Immature natural killer cell (primary cell): ENCODE results near the gene ARHGEF2. TPM values are rescaled to one million over a fixed set of nuclear protein-coding genes. Genes with fewer than 3 reads are reported as not detected.
"Not testable (repeated sequence)": the region's sequence is repeated elsewhere in the genome, so short reads cannot be mapped to it uniquely, and the experiment has no call there.

Experiments used
- DNase-seq, 3 donors: peaks; one replicate each; pipeline ENCODE4 v3.0.0; 2022; ENCODE audit warnings: mixed read lengths in 1 of 3
- H3K27ac Mint-ChIP-seq, 6 donors: one replicate each; pipeline ENCODE4 v1.8.0; 2020; ENCODE audit warnings: mixed read lengths in 6 of 6, mild to moderate bottlenecking in 5 of 6, inconsistent platforms in 4 of 6, moderate library complexity in 3 of 6
- H3K27me3 Mint-ChIP-seq, 3 donors: one replicate each; pipeline ENCODE4 v1.8.0; 2020 to 2021; ENCODE audit warnings: low read depth in 3 of 3, mild to moderate bottlenecking in 3 of 3, mixed read lengths in 3 of 3, moderate library complexity in 3 of 3, inconsistent platforms in 1 of 3
- H3K36me3 Mint-ChIP-seq, 3 donors: one replicate each; pipeline ENCODE4 v1.8.0; 2020; ENCODE audit warnings: mixed read lengths in 3 of 3, inconsistent platforms in 2 of 3, mild to moderate bottlenecking in 2 of 3
- H3K4me1 Mint-ChIP-seq, 2 donors: one replicate each; pipeline ENCODE4 v1.8.0; 2020; ENCODE audit warnings: inconsistent platforms in 2 of 2, mild to moderate bottlenecking in 2 of 2, mixed read lengths in 2 of 2, moderate library complexity in 1 of 2
- H3K4me3 Mint-ChIP-seq, 5 donors: one replicate each; pipeline ENCODE4 v1.8.0; 2020; ENCODE audit warnings: mild to moderate bottlenecking in 5 of 5, mixed read lengths in 5 of 5, inconsistent platforms in 3 of 5, moderate library complexity in 3 of 5
- H3K9me3 Mint-ChIP-seq, 6 donors: one replicate each; pipeline ENCODE4 v1.8.0; 2020; ENCODE audit warnings: mild to moderate bottlenecking in 6 of 6, mixed read lengths in 6 of 6, inconsistent platforms in 4 of 6, moderate library complexity in 3 of 6
- polyA plus RNA-seq, 3 donors: library from polyadenylated mRNA; unstranded; fragments of 300-500 nt; fragmentation: Illumina TruSeq; gene quantifications; one replicate each; pipeline ENCODE4 v1.2.3, GENCODE V29; 2021

ARHGEF2 gene
- polyA plus RNA-seq, 3 donors from 2014 or later, result 7.2 to 33.5 (median 11.7) TPM

DNA sequence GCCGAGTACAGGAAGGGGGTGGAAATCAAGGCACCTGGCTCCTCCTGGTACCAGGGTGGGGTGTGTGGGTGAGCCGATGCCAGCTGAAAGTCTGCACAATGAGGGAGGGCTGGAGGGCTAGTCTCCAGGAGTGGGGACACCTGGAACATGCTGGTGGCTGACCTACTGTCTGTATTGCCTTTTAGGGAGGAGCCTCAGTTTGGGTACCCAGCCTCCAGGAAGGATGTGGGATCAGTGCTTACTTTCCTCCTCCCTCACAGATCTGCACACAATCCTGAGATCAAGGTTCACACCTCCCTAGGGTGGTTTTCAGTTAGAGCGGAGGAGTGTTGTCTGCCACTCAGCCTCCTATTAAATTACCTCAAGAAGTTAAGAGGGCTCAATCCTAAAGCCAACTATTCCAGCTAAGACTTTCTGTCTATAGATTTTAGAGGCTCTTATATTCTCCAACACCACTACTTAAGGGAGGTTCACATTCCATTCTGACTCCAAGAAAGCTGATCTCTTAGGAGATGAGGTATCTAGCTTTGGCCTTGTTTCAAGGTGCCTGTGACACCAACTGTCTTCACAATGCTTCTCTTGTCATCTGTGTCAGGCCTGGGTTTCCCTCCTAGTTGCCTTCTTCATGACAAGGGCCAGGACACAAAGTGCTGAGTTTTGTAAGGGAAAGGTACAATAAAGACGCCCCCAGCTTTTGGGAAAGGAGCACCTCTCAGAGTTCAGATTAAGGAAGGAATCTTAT lies 26.7 kb upstream of the ARHGEF2 start:
- H3K36me3 Mint-ChIP-seq, result peaks cover 0 to 12% (median 6%) of the 10 kb centered on the region in 3 donors
- H3K27me3 Mint-ChIP-seq, result no peaks in the 10 kb centered on the region
- H3K27ac Mint-ChIP-seq, result peak overlapping the region; percentile 64 to 94 (median 90)
- H3K4me3 Mint-ChIP-seq, result peak overlapping the region; percentile 66 to 82 (median 76)
- H3K9me3 Mint-ChIP-seq, result no peaks in the 10 kb centered on the region
- peaks cover 27 to 30% of the 10 kb centered on the region in 2 donors for H3K4me1 Mint-ChIP-seq
- peak; percentile 47 to 52 (median 49) for DNase-seq

- Mint-ChIP-seq H3K27ac (peak overlapping the region in 3 of 6 donors; percentile 20 to 68 (median 53)), H3K27me3 (no peaks in the 10 kb centered on the region), H3K4me3 (peak overlapping the region in 2 of 5 donors; percentile 21 to 60), H3K4me1 (peaks cover 27 to 30% of the 10 kb centered on the region in 2 donors), H3K9me3 (no peaks in the 10 kb centered on the region), H3K36me3 (peaks cover 0 to 6% (median 6%) of the 10 kb centered on the region in 3 donors)
- DNase-seq, result no peak
Measured at GRCh38 chr1:156003923-156004188, 25.5 kb upstream of the ARHGEF2 start.

DNA sequence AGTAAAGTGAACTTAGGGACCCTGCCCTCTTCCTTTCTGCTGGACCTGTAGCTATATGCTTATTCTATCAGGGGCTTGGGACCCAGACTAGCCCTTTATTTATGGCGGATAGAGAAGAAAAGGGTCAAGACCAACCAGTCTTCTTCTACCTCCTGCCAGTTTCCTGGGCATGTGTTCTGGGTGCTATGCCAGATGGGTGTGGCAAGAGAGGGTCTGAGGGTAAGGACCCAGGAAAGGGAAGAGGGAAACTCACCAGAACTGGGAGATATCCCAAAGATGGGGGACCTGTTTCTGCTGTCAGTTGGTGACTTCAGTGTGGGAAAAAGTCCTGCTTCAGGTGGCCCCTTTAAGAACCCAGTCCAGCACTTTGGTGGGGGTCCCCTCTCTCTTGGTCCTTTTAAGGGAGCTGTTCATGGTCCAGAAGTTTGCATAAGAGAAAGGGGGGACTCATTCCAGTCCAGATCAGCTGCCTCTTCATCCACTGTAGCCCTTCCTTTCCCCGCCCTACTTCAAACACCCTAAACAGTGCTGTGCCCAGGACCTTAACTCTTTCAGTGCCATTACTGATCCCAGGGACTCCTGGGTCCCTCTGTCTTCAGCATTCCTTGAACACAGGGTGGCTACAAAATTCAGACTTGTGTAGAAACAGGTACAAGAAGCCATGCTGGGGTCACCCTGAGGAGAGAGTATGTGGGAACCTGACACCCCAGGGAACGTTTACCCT lies 24.0 kb upstream of the ARHGEF2 start:
- peaks cover 27 to 30% of the 10 kb centered on the region in 2 donors for H3K4me1 Mint-ChIP-seq
- no peaks in the 10 kb centered on the region for H3K27me3 Mint-ChIP-seq
- peak overlapping the region in 3 of 6 donors; percentile 14 to 55 (median 50) for H3K27ac Mint-ChIP-seq
- DNase-seq, result no peak
- no peaks in the 10 kb centered on the region for H3K9me3 Mint-ChIP-seq
- no peaks in the 10 kb centered on the region for H3K36me3 Mint-ChIP-seq
- H3K4me3 Mint-ChIP-seq, result no peak overlapping the region

- no peaks in the 10 kb centered on the region for H3K36me3 Mint-ChIP-seq
- H3K4me3 Mint-ChIP-seq, result no peak overlapping the region
- H3K9me3 Mint-ChIP-seq, result no peaks in the 10 kb centered on the region
- DNase-seq, result no peak
- no peaks in the 10 kb centered on the region for H3K27me3 Mint-ChIP-seq
- H3K27ac Mint-ChIP-seq, result peak overlapping the region in 3 of 6 donors; percentile 14 to 67 (median 18)
- peaks cover 22 to 27% of the 10 kb centered on the region in 2 donors for H3K4me1 Mint-ChIP-seq
Measured at GRCh38 chr1:156001662-156002171, 23.4 kb upstream of the ARHGEF2 start.

- Mint-ChIP-seq H3K36me3 (peaks cover 0 to under 1% (median 0%) of the 10 kb centered on the region in 3 donors), H3K27me3 (peaks cover 0 to under 1% (median 0%) of the 10 kb centered on the region in 3 donors), H3K27ac (peak overlapping the region in 2 of 6 donors; percentile 59 to 67), H3K9me3 (no peaks in the 10 kb centered on the region), H3K4me1 (peaks cover 20 to 22% of the 10 kb centered on the region in 2 donors), H3K4me3 (no peak overlapping the region)
- DNase-seq, result no peak
Measured at GRCh38 chr1:156001021-156001661, 22.8 kb upstream of the ARHGEF2 start.

DNA sequence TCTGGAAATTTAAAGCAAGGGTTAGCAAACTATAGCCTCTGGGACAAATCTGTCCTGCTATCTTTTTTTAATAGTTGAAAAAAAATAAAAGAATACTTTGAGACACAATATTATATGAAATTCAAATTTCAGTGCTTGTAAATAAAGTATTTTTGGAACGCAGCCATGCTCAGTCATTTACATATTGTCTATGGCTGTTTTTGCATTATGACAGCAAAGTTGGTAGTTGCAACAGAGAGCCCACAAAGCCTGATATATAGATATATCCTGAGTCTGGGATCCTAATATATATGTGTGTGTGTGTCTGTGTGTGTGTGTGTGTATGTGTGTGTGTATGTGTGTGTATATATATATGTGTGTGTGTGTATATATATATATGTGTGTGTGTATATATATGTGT lies 21.6 kb upstream of the ARHGEF2 start:
- no peak overlapping the region for H3K27ac Mint-ChIP-seq
- no peak overlapping the region for H3K4me3 Mint-ChIP-seq
- peaks cover 0 to 2% (median 0%) of the 10 kb centered on the region in 3 donors for H3K27me3 Mint-ChIP-seq
- DNase-seq, result no peak
- no peaks in the 10 kb centered on the region for H3K9me3 Mint-ChIP-seq
- peaks cover 12 to 14% of the 10 kb centered on the region in 2 donors for H3K4me1 Mint-ChIP-seq
- peaks cover 0 to 5% (median 0%) of the 10 kb centered on the region in 3 donors for H3K36me3 Mint-ChIP-seq

DNA sequence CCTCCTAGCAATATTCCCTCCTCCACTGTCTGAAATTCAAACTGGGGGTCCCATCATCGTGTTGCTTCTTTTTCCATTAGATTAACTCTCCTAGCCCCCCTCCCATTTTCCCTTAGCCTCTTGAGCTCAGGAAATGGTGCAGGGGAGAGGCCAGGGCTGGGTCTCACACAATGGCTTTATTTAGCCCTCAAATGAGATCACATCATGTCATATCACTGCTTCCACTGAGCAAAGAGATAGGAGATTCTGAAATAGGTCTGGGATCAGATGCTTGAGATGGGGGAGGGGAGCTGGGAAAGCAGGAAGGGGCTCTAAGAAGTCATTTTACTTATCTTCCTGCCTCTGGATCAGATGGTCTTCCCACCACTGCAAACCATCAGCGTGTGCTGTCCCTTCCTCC lies 17.8 kb upstream of the ARHGEF2 start:
- no peak for DNase-seq
- Mint-ChIP-seq H3K4me3 (no peak overlapping the region), H3K9me3 (no peaks in the 10 kb centered on the region), H3K27me3 (peaks cover 0 to 3% (median 0%) of the 10 kb centered on the region in 3 donors), H3K27ac (no peak overlapping the region), H3K4me1 (no peaks in the 10 kb centered on the region), H3K36me3 (peaks cover 0 to 5% (median 0%) of the 10 kb centered on the region in 3 donors)

GRCh38 chr1:155993595-155993994 lies 15.2 kb upstream of the ARHGEF2 start:
- Mint-ChIP-seq H3K4me3 (no peak overlapping the region), H3K27me3 (peaks cover 0 to 3% (median 0%) of the 10 kb centered on the region in 3 donors), H3K36me3 (peaks cover 0 to 5% (median 0%) of the 10 kb centered on the region in 3 donors), H3K9me3 (no peaks in the 10 kb centered on the region), H3K27ac (peak overlapping the region in 1 of 6 donors; percentile 81), H3K4me1 (peaks cover 8 to 15% of the 10 kb centered on the region in 2 donors)
- DNase-seq, result no peak

DNA sequence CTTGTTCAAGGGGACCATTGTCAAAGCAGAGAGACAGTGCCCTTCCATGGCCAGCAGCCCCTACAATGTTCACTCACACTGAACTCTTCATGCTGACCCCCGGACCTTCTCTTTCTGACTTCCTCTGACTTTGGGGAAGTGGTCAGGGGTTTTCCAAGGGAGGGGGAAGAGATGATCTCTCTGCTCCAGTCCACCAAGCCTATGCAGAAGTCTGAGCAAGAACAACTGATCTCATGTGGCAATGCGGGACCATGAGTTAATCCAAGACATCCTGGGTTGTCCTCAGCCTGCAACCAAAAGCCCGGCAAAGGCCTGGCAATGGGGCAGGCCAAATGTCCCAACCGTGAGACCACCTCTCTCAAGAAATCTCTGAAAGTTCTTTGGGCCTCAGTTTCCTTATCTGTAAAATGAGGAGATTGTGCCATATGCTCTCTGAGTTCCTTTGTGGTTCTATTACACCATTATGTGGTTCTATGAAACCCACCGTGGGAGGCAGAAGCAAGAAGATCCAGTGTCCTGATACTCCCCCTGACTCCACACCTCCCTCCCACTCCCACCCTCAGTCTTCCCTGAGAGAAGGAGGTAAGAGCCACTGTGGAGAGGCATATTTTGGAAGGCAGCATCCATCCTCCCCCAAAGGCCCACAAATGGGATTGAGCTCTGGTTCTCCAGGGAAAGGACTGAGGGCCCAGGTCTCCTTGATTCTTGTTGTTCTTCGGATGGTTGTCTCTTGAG lies 11.8 kb upstream of the ARHGEF2 start:
- no peaks in the 10 kb centered on the region for H3K36me3 Mint-ChIP-seq
- H3K4me1 Mint-ChIP-seq, result peaks cover 8 to 16% of the 10 kb centered on the region in 2 donors
- H3K4me3 Mint-ChIP-seq, result no peak overlapping the region
- no peak overlapping the region for H3K27ac Mint-ChIP-seq
- DNase-seq, result no peak
- H3K9me3 Mint-ChIP-seq, result no peaks in the 10 kb centered on the region
- H3K27me3 Mint-ChIP-seq, result peaks cover 0 to 2% (median 0%) of the 10 kb centered on the region in 3 donors

GRCh38 chr1:155989242-155990004 lies 11.1 kb upstream of the ARHGEF2 start:
- peak overlapping the region in 4 of 6 donors; percentile 40 to 75 (median 74) for H3K27ac Mint-ChIP-seq
- H3K27me3 Mint-ChIP-seq, result peaks cover 0 to 2% (median 0%) of the 10 kb centered on the region in 3 donors

DNA sequence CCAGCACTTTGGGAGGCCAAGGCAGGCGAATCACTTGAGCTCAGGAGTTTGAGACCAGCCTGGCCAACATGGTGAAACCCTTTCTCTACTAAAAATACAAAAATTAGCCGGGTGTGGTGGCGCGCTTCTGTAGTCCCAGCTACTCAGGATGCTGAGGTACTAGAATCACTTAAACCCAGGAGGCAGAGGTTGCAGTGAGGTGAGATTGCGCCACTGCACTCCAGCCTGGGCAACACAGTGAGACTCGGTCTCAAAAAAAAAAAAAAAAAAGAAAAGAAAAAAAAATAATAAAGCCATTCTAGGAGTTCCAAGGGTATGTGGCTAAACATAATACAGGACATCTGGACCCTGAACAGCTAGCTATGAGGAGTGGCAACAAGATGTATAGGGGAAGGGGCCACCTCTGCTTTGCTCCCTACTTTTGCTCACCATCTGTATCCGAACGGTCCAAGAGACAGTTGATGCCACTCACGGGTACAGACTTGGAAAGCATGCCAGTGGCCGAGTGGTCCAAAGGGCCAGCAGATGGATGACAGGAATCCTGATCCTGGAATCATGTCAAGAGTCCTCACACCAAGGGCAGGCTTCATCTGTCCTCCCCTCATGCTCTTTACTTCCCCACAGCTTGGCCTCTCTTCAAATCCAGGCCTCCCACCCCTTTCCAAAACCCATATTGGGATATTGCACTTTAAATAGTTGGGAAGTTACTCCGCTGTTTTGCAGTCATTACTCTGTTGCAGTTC lies 6.7 kb upstream of the ARHGEF2 start:
- not testable (repeated sequence) for H3K4me3 Mint-ChIP-seq, H3K36me3 Mint-ChIP-seq, H3K9me3 Mint-ChIP-seq, DNase-seq, H3K27me3 Mint-ChIP-seq
- H3K27ac Mint-ChIP-seq, result peak overlapping the region in 1 of 6 donors; percentile 34
- H3K4me1 Mint-ChIP-seq, result peaks cover 46 to 49% of the 10 kb centered on the region in 2 donors

More at GRCh38 chr1:155989242-155990004, 11.1 kb upstream of the ARHGEF2 start:
- H3K9me3 Mint-ChIP-seq, result no peaks in the 10 kb centered on the region
- peaks cover 10 to 16% of the 10 kb centered on the region in 2 donors for H3K4me1 Mint-ChIP-seq
- no peaks in the 10 kb centered on the region for H3K36me3 Mint-ChIP-seq
- H3K4me3 Mint-ChIP-seq, result peak overlapping the region in 1 of 5 donors; percentile 19
- peak; percentile 74 to 80 (median 75) for DNase-seq

DNA sequence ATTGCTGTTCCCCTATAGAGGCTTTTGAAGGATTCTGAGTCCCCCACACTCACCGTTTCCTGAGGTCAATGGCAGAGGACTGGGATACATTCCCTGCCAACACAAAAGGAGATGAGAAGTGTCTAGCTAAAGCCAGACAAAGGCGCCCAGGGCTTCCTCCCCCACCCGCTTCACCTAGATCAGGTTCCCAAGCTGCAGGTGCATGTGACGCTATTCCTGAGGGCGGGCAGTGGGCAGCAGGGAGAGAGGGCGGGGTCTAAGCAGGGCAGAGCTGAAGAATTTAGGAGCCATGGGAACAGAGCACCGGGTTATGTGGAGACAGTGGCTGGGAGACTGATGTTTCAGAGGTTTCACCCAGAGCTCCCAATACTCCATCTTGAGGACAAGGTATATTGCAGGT lies 6.0 kb upstream of the ARHGEF2 start:
- Mint-ChIP-seq H3K27me3 (peaks cover 0 to 3% (median 0%) of the 10 kb centered on the region in 3 donors), H3K4me3 (no peak overlapping the region), H3K27ac (peak overlapping the region in 3 of 6 donors; percentile 38 to 49 (median 40)), H3K4me1 (peaks cover 49 to 51% of the 10 kb centered on the region in 2 donors), H3K9me3 (no peaks in the 10 kb centered on the region), H3K36me3 (no peaks in the 10 kb centered on the region)
- no peak for DNase-seq
